Measurements from ENCODE around the gene KLF9. TPM values are rescaled to one million over a fixed set of nuclear protein-coding genes. Genes with fewer than 3 reads are reported as not detected.

The KLF9 gene
- polyA plus RNA-seq, 1 donor (not counting 4 experiments of a cell fraction or from before 2014, with no cell fraction given), result 4.5 TPM

- Histone ChIP-seq H3K4me3 (ENCODE audit: control insufficient read depth in 2 of 3, extremely low read depth in 1 of 3, insufficient read depth in 2 of 3, low read depth in 1 of 3, low read length in 3 of 3) (peak overlapping the region; percentile 68 to 89 (median 88)), H3K9me3 (ENCODE audit: control insufficient read depth, low read depth, low read length) (no peaks in the 10 kb centered on the region), H4K20me1 (ENCODE audit: control insufficient read depth, extremely low read depth, insufficient read depth, low read length) (no peaks in the 10 kb centered on the region), H3K9me1 (ENCODE audit: control insufficient read depth, extremely low read depth, insufficient read depth, low read length) (no peaks in the 10 kb centered on the region), H3K79me2 (ENCODE audit: control insufficient read depth, insufficient read depth, low read length) (no peaks in the 10 kb centered on the region), H3K4me1 (ENCODE audit: control insufficient read depth, extremely low read depth, insufficient read depth, low read length) (peaks cover 20% of the 10 kb centered on the region), H3K27me3 (ENCODE audit: control insufficient read depth, extremely low read depth, insufficient read depth, low read length) (no peaks in the 10 kb centered on the region), H3K36me3 (ENCODE audit: control insufficient read depth in 2 of 2, extremely low read depth in 1 of 2, insufficient read depth in 2 of 2, low read length in 2 of 2) (no peaks in the 10 kb centered on the region), H3K27ac (ENCODE audit: control insufficient read depth, insufficient read depth, low read length) (peak overlapping the region; percentile 93), H2AFZ (ENCODE audit: control insufficient read depth, low read length) (peak overlapping the region; percentile 92), H3K4me2 (ENCODE audit: control insufficient read depth, extremely low read depth, insufficient read depth, low read depth, low read length) (peak overlapping the region; percentile 87), H3K9ac (ENCODE audit: control insufficient read depth, extremely low read depth, insufficient read depth, low read length) (peak overlapping the region; percentile 94)
- DNase-seq (ENCODE audit: low read depth, low spot score) (no peak), FAIRE-seq (no peak)
- no peak for TF ChIP-seq CTCF (optimal IDR thresholded peaks at IDR 0.05 in 1 of 3, IDR thresholded peaks at IDR 0.05 in 1 of 3, conservative IDR thresholded peaks at IDR 0.05 in 1 of 3; ENCODE audit: extremely low read depth in 1 of 3, insufficient read depth in 2 of 3, low read length in 3 of 3)
- TF ChIP-seq EZH2 (IDR thresholded peaks at IDR 0.05; ENCODE audit: low read length), result no peak
- dilution Hi-C loops (cut with MboI; ENCODE audit: extremely low pct_ligation_motif_present, low sequenced_read_pairs), result no loop called here
These were observed 2.3 kb downstream of the KLF9 start for GRCh38 chr9:70411930-70412831.

- DNase-seq (ENCODE audit: low read depth, low spot score) (no peak), FAIRE-seq (peak; percentile 17)
- Histone ChIP-seq H4K20me1 (ENCODE audit: control insufficient read depth, extremely low read depth, insufficient read depth, low read length) (no peaks in the 10 kb centered on the region), H3K36me3 (ENCODE audit: control insufficient read depth in 2 of 2, extremely low read depth in 1 of 2, insufficient read depth in 2 of 2, low read length in 2 of 2) (no peaks in the 10 kb centered on the region), H3K9ac (ENCODE audit: control insufficient read depth, extremely low read depth, insufficient read depth, low read length) (peak overlapping the region; percentile 94), H3K4me1 (ENCODE audit: control insufficient read depth, extremely low read depth, insufficient read depth, low read length) (peaks cover 20% of the 10 kb centered on the region), H2AFZ (ENCODE audit: control insufficient read depth, low read length) (peak overlapping the region; percentile 92), H3K9me3 (ENCODE audit: control insufficient read depth, low read depth, low read length) (no peaks in the 10 kb centered on the region), H3K27ac (ENCODE audit: control insufficient read depth, insufficient read depth, low read length) (peak overlapping the region; percentile 93), H3K9me1 (ENCODE audit: control insufficient read depth, extremely low read depth, insufficient read depth, low read length) (no peaks in the 10 kb centered on the region), H3K4me3 (ENCODE audit: control insufficient read depth in 2 of 3, extremely low read depth in 1 of 3, insufficient read depth in 2 of 3, low read depth in 1 of 3, low read length in 3 of 3) (peak overlapping the region; percentile 68 to 89 (median 88)), H3K27me3 (ENCODE audit: control insufficient read depth, extremely low read depth, insufficient read depth, low read length) (no peaks in the 10 kb centered on the region), H3K4me2 (ENCODE audit: control insufficient read depth, extremely low read depth, insufficient read depth, low read depth, low read length) (peak overlapping the region; percentile 87), H3K79me2 (ENCODE audit: control insufficient read depth, insufficient read depth, low read length) (no peaks in the 10 kb centered on the region)
- dilution Hi-C loops (cut with MboI; ENCODE audit: extremely low pct_ligation_motif_present, low sequenced_read_pairs), result no loop called here
- TF ChIP-seq EZH2 (IDR thresholded peaks at IDR 0.05; ENCODE audit: low read length) (no peak), CTCF (optimal IDR thresholded peaks at IDR 0.05 in 1 of 3, IDR thresholded peaks at IDR 0.05 in 1 of 3, conservative IDR thresholded peaks at IDR 0.05 in 1 of 3; ENCODE audit: extremely low read depth in 1 of 3, insufficient read depth in 2 of 3, low read length in 3 of 3) (no peak)
These were observed 3.1 kb downstream of the KLF9 start for GRCh38 chr9:70411121-70411929.

All from keratinocyte (primary cell).